Coronary artery (tissue), 2 donors: Measurements from ENCODE around the gene ZNF554.

Experiments
- DNase-seq: peaks from one replicate; pipeline ENCODE4 v3.0.0-alpha.2; 2017; ENCODE audit warnings: low spot score
- H3K27ac ChIP-seq, 2 donors: fragments of 200-600 bp; sonication (generic); one replicate each; pipeline ENCODE4 v1.5.1; 2016 to 2019
- H3K4me3 ChIP-seq: fragments of 200-600 bp; sonication (generic); 2 replicates; pipeline ENCODE4 v1.5.1; 2016; ENCODE audit warnings: mild to moderate bottlenecking, moderate library complexity
- CTCF ChIP-seq: fragments of 200-600 bp; sonication (generic); IDR thresholded peaks from one replicate; pipeline ENCODE4 v1.5.1; 2019; ENCODE audit warnings: antibody characterized with exemption

ZNF554 gene

GRCh38 chr19:2804156-2805004, 15.3 kb upstream of the ZNF554 start:
- H3K27ac ChIP-seq = no peak overlapping the region
- H3K4me3 ChIP-seq = no peak overlapping the region
- TF ChIP-seq CTCF = no peak
- DNase-seq = no peak

GRCh38 chr19:2805261-2805900, 14.3 kb upstream of the ZNF554 start:
- TF ChIP-seq CTCF = no peak
- no peak overlapping the region for H3K4me3 ChIP-seq
- DNase-seq = no peak
- no peak overlapping the region for H3K27ac ChIP-seq

DNA sequence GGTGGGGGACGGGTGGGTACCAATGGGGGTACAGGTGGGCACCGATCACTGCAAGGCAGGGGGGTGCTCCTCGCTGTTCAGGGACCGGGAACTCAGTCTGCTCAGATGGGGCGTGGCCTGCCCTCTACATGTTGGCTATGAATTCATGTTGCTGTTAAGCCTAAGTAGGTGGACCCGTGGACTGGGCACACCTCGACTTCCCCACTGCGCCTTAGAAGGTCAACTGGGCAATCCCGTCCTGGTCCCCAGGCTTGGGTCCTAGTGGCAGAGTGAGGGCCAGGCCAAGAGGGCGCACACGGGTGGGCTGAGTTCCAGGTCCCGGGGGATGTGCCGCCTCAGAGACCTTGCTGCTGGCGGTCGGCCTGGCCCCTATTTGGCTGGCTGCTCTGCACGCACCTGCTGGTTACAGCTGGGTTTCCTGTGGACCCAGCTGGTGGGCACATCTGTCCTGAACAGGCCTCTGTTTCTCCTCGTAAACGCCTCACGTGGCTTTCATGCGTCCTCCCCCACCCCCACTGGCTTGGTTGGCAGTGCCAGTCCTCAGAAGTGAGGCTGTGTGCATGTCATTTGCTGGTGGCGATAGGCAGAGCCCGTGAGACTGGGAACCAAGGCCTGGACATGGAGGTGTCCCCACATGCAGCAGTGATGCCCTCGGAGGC, 13.5 kb upstream of the ZNF554 start:
- Histone ChIP-seq H3K27ac (no peak overlapping the region), H3K4me3 (no peak overlapping the region)
- TF ChIP-seq CTCF = no peak
- DNase-seq = no peak

- no peak overlapping the region for H3K27ac ChIP-seq
- H3K4me3 ChIP-seq = no peak overlapping the region
- no peak for DNase-seq
- no peak for TF ChIP-seq CTCF
These were observed 12.8 kb upstream of the ZNF554 start for GRCh38 chr19:2806736-2807378.

DNA sequence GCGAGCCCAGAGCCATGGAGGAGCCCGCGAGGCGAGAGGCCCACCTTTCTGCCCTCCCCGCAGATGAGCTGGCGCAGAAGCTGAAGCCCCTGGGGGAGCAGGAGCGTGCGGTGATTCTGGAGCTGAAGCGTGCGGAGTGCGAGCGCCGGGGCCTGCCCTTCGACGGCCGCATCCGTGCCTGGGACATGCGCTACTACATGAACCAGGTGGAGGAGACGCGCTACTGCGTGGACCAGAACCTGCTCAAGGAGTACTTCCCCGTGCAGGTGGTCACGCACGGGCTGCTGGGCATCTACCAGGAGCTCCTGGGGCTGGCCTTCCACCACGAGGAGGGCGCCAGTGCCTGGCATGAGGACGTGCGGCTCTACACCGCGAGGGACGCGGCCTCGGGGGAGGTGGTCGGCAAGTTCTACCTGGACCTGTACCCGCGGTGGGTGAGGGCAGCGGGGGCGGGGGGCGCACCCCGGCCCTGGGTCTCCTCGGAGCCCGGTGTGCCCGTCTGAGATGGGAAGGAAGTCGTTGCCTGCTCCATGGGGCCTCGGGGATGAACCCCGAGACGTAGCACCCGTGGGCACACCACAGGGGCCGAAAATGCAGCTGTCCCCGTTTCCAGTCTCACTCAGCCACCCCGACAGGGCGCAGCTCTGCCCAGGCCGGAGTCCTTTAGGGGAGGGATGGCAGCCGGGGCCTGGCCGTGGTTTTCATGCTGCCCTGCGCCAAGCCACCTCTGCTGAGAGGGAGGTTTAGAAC, 12.1 kb upstream of the ZNF554 start:
- DNase-seq = no peak
- no peak overlapping the region for H3K27ac ChIP-seq
- H3K4me3 ChIP-seq = no peak overlapping the region
- TF ChIP-seq CTCF = no peak

GRCh38 chr19:2808129-2808941, 11.3 kb upstream of the ZNF554 start:
- H3K27ac ChIP-seq = no peak overlapping the region
- H3K4me3 ChIP-seq = no peak overlapping the region
- TF ChIP-seq CTCF = no peak
- DNase-seq = no peak
